HG02610 (cell line): ENCODE measurements around the gene ADGRV1.
"Not testable (repeated sequence)": the region's sequence is repeated elsewhere in the genome, so short reads cannot be mapped to it uniquely, and the experiment has no call there.

Experiments
- ATAC-seq: cut with Tn5 transposase; IDR thresholded peaks from one replicate; pipeline ENCODE4 v1.9.1; 2021; ENCODE audit warnings: mild to moderate bottlenecking, moderate library complexity; ENCODE audit not compliant: unreplicated experiment

The ADGRV1 gene

GRCh38 chr5:90709323-90710155, 150.9 kb downstream of the ADGRV1 start:
- ATAC-seq, result peak; percentile 80

GRCh38 chr5:90718387-90718786, 159.8 kb downstream of the ADGRV1 start:
- ATAC-seq, result no peak

GRCh38 chr5:90739567-90739966, 181.0 kb downstream of the ADGRV1 start:
- ATAC-seq, result no peak

GRCh38 chr5:90740244-90740799, 181.7 kb downstream of the ADGRV1 start:
- no peak for ATAC-seq

- ATAC-seq, result no peak
Measured at GRCh38 chr5:90741022-90741564, 182.5 kb downstream of the ADGRV1 start.

- ATAC-seq, result no peak
Measured at GRCh38 chr5:90746119-90746518, 187.5 kb downstream of the ADGRV1 start.

GRCh38 chr5:90747175-90747574, 188.6 kb downstream of the ADGRV1 start:
- ATAC-seq, result no peak

- no peak for ATAC-seq
Measured at GRCh38 chr5:90747693-90748092, 189.1 kb downstream of the ADGRV1 start.

GRCh38 chr5:90759119-90759518, 200.5 kb downstream of the ADGRV1 start:
- no peak for ATAC-seq

- ATAC-seq, result no peak
Measured at GRCh38 chr5:90767710-90768109, 209.1 kb downstream of the ADGRV1 start.

- not testable (repeated sequence) for ATAC-seq
Measured at GRCh38 chr5:90770006-90770541, 211.5 kb downstream of the ADGRV1 start.

GRCh38 chr5:90777959-90778358, 219.4 kb downstream of the ADGRV1 start:
- no peak for ATAC-seq

GRCh38 chr5:90783460-90784333, 225.1 kb downstream of the ADGRV1 start:
- ATAC-seq, result peak; percentile 77

GRCh38 chr5:90786756-90787155, 228.2 kb downstream of the ADGRV1 start:
- ATAC-seq, result no peak

GRCh38 chr5:90792725-90793124, 234.1 kb downstream of the ADGRV1 start:
- no peak for ATAC-seq

- no peak for ATAC-seq
Measured at GRCh38 chr5:90793183-90793582, 234.6 kb downstream of the ADGRV1 start.

- ATAC-seq, result not testable (repeated sequence)
Measured at GRCh38 chr5:90796919-90797318, 238.3 kb downstream of the ADGRV1 start.

- ATAC-seq, result not testable (repeated sequence)
Measured at GRCh38 chr5:90800082-90800481, 241.5 kb downstream of the ADGRV1 start.

GRCh38 chr5:90800515-90800914, 241.9 kb downstream of the ADGRV1 start:
- ATAC-seq, result not testable (repeated sequence)

GRCh38 chr5:90802474-90803317, 244.1 kb downstream of the ADGRV1 start:
- peak; percentile 66 for ATAC-seq
